ENCODE data around the gene SOX5.
"Not testable (repeated sequence)": the region's sequence is repeated elsewhere in the genome, so short reads cannot be mapped to it uniquely, and the experiment has no call there.

The SOX5 gene

DNA sequence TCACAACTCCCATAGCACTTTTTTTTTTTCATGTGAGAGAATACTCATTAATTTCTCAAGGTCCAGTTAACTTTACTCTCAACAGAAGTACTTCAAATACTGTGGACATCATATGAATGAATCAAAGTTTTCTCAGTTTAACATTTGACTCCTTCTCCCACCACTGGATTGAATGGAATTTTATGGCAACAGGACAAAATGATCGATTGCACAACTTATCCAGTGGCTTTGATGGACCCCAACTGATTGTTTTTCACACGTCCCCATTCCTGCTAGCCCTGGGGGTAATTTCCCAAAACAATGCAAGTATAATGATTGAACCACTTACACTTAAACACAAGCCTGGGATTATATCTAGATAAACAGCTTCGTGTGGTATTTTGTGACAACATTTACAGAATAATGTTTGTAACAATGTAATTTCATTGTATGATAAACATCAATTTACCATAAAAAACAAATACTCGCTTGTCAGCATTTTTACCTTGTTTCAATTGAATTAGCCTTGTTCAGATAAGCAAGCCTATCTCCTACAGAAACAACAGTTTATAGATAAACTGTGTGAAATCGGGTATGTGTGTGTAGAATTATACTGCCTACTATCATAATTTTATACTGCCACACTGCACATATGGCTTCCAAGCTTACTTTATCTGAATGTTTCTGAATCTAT, 60.9 kb downstream of the SOX5 start:
- Histone ChIP-seq H3K9me3 (ENCODE audit: control insufficient read depth, low read length) (no peaks in the 10 kb centered on the region), H3K4me1 (ENCODE audit: control insufficient read depth, insufficient read depth, low read length, poor library complexity, severe bottlenecking) (no peaks in the 10 kb centered on the region), H3K27ac (ENCODE audit: insufficient read depth, low read length, poor library complexity, severe bottlenecking) (no peak overlapping the region), H3K27me3 (replicated peaks; ENCODE audit: control insufficient read depth, insufficient read depth, low read length, poor library complexity, severe bottlenecking) (no peaks in the 10 kb centered on the region), H3K4me3 (ENCODE audit: insufficient read depth, low read depth, low read length, poor library complexity, severe bottlenecking) (no peak overlapping the region), H3K36me3 (ENCODE audit: control insufficient read depth, insufficient read depth, low read length) (no peaks in the 10 kb centered on the region)
- no peak for DNase-seq

DNA sequence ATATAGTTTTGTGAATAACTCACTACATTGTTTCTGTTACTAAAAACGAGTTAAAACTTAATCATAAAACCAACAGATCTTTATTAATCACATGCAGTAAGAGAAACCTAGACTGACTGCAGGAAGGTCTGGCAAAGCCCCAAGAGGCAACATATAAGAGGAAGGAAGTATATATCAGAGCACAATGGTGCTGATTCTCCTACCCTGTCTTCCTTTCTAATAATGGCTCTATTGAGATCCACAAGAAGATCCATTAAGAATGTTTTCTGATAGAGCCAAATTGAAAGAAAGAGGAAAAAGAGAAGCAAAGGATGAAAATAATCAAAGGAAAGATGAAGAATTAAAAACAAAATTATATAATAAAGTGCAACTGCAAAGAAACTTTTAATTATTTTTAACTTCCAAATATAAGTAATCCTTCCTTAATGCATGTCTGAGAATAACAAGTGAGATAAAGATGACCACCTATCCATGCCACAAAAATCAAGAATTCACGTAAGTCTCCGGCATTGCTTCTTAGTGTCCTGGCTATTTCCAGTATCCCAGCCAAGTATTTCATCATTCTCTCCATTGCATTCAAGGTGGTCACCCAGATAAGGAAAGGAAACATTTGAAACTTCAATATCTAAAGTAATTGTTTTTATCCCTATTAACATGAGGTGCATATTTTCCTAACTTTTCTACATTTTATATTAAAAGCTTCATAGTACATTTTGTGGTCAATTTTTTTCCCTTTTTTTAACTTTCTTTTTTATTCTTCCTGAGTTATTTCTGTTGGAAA, 62.2 kb downstream of the SOX5 start:
- no peak for DNase-seq
- Histone ChIP-seq H3K9me3 (ENCODE audit: control insufficient read depth, low read length) (no peaks in the 10 kb centered on the region), H3K4me1 (ENCODE audit: control insufficient read depth, insufficient read depth, low read length, poor library complexity, severe bottlenecking) (no peaks in the 10 kb centered on the region), H3K27ac (ENCODE audit: insufficient read depth, low read length, poor library complexity, severe bottlenecking) (no peak overlapping the region), H3K36me3 (ENCODE audit: control insufficient read depth, insufficient read depth, low read length) (no peaks in the 10 kb centered on the region), H3K27me3 (replicated peaks; ENCODE audit: control insufficient read depth, insufficient read depth, low read length, poor library complexity, severe bottlenecking) (no peaks in the 10 kb centered on the region), H3K4me3 (ENCODE audit: insufficient read depth, low read depth, low read length, poor library complexity, severe bottlenecking) (no peak overlapping the region)

DNA sequence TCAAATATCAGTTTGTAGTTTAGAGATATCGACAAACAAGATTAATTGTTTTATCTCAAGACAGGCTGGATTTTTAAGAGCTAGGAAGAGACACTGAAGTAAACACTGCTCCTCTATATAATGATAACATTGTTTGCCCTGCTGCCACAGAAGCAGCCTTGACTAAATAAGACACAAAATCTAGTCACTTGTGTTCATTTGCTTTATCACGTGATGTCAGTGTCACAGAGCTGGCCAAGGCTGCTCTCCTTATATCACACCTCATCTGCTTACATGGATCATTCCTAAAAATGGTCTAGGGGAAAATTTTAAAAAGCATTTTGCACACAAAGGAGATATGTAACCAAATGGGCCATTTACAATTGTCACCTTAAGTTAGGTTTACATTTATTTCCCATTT, 64.1 kb downstream of the SOX5 start:
- H3K27me3 ChIP-seq (replicated peaks; ENCODE audit: control insufficient read depth, insufficient read depth, low read length, poor library complexity, severe bottlenecking), result no peaks in the 10 kb centered on the region
- no peak overlapping the region for H3K4me3 ChIP-seq (ENCODE audit: insufficient read depth, low read depth, low read length, poor library complexity, severe bottlenecking)
- no peaks in the 10 kb centered on the region for H3K36me3 ChIP-seq (ENCODE audit: control insufficient read depth, insufficient read depth, low read length)
- H3K4me1 ChIP-seq (ENCODE audit: control insufficient read depth, insufficient read depth, low read length, poor library complexity, severe bottlenecking), result no peaks in the 10 kb centered on the region
- no peak for DNase-seq
- H3K27ac ChIP-seq (ENCODE audit: insufficient read depth, low read length, poor library complexity, severe bottlenecking), result no peak overlapping the region
- no peaks in the 10 kb centered on the region for H3K9me3 ChIP-seq (ENCODE audit: control insufficient read depth, low read length)

DNA sequence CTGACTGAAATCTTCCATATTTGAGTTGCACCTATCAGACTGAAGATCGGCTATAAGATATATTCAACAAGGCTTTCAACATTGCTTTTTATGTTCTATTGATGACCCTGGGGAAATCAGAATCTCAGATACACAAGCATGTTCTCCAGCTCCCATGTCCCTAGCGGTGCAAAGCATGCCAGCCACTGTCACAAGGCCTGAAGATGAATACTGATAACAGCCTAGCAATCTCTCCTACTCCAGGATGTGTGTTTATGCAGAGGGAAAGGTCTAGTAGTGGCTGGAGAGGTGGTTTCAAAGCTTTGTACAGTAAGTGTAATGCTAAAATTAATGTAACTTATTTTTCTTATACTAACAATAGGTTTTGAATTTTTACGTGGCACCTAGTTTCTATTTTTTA, 64.6 kb downstream of the SOX5 start:
- Histone ChIP-seq H3K27ac (ENCODE audit: insufficient read depth, low read length, poor library complexity, severe bottlenecking) (no peak overlapping the region), H3K4me3 (ENCODE audit: insufficient read depth, low read depth, low read length, poor library complexity, severe bottlenecking) (no peak overlapping the region), H3K4me1 (ENCODE audit: control insufficient read depth, insufficient read depth, low read length, poor library complexity, severe bottlenecking) (no peaks in the 10 kb centered on the region), H3K36me3 (ENCODE audit: control insufficient read depth, insufficient read depth, low read length) (no peaks in the 10 kb centered on the region), H3K27me3 (replicated peaks; ENCODE audit: control insufficient read depth, insufficient read depth, low read length, poor library complexity, severe bottlenecking) (no peaks in the 10 kb centered on the region), H3K9me3 (ENCODE audit: control insufficient read depth, low read length) (no peaks in the 10 kb centered on the region)
- no peak for DNase-seq

DNA sequence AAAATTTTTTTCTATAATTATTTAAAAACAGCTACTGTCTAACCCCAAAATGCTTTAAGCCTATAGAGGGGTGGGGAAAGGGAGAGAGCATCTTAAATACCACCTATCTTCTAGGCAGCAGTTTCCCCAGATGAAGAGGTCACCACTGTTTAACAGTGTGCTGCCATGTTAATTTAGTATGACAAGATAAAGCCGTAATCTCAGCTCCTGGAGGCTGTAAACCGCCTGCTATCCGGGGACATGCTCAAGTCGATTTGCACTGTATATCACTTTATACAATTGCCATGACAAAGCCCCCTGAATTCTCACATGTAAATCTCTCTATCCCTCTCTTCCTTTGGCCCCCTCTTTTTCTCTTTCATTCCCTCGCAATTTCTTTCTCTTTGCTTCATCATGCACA, 68.5 kb downstream of the SOX5 start:
- no peaks in the 10 kb centered on the region for H3K27me3 ChIP-seq (replicated peaks; ENCODE audit: control insufficient read depth, insufficient read depth, low read length, poor library complexity, severe bottlenecking)
- H3K4me1 ChIP-seq (ENCODE audit: control insufficient read depth, insufficient read depth, low read length, poor library complexity, severe bottlenecking), result no peaks in the 10 kb centered on the region
- H3K9me3 ChIP-seq (ENCODE audit: control insufficient read depth, low read length), result no peaks in the 10 kb centered on the region
- no peak overlapping the region for H3K27ac ChIP-seq (ENCODE audit: insufficient read depth, low read length, poor library complexity, severe bottlenecking)
- no peak overlapping the region for H3K4me3 ChIP-seq (ENCODE audit: insufficient read depth, low read depth, low read length, poor library complexity, severe bottlenecking)
- H3K36me3 ChIP-seq (ENCODE audit: control insufficient read depth, insufficient read depth, low read length), result no peaks in the 10 kb centered on the region
- no peak for DNase-seq

DNA sequence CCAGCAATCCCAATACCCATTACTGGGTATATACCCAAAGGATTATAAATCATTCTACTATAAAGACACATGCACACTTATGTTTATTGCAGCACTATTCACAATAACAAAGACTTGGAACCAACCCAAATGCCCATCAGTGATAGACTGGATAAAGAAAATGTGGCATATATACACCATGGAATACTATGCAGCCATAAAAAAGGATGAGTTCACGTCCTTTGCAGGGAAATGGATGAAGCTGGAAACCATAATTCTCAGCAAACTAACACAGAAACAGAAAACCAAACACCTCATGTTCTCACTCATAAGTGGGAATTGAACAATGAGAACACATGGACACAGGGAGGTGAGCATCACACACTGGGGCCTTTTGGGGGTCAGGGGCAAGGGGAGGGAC, 72.9 kb downstream of the SOX5 start:
- not testable (repeated sequence) for H3K9me3 ChIP-seq (ENCODE audit: control insufficient read depth, low read length); H3K36me3 ChIP-seq (ENCODE audit: control insufficient read depth, insufficient read depth, low read length); H3K4me1 ChIP-seq (ENCODE audit: control insufficient read depth, insufficient read depth, low read length, poor library complexity, severe bottlenecking); H3K27ac ChIP-seq (ENCODE audit: insufficient read depth, low read length, poor library complexity, severe bottlenecking); DNase-seq; H3K4me3 ChIP-seq (ENCODE audit: insufficient read depth, low read depth, low read length, poor library complexity, severe bottlenecking); H3K27me3 ChIP-seq (replicated peaks; ENCODE audit: control insufficient read depth, insufficient read depth, low read length, poor library complexity, severe bottlenecking)

DNA sequence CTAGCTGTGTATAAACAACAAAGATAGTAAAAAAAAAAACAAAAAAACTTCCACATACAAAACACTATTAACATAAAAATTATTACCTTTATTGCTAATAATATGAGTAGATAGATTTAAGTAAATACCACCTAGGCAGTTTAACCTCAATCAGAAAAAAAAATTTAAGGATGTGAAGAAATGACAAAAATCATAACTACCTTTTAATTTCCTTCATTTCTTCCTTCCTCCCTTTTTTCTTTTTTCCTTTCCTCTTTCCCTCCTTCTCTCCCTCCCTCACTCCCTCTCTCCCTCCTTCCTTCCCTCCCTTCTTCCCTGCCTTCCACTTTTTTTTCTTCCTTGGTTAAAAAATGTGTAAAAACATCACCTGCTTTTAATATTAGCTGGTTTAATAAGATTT, 81.7 kb downstream of the SOX5 start:
- Histone ChIP-seq H3K27ac (ENCODE audit: insufficient read depth, low read length, poor library complexity, severe bottlenecking) (no peak overlapping the region), H3K4me1 (ENCODE audit: control insufficient read depth, insufficient read depth, low read length, poor library complexity, severe bottlenecking) (no peaks in the 10 kb centered on the region), H3K4me3 (ENCODE audit: insufficient read depth, low read depth, low read length, poor library complexity, severe bottlenecking) (no peak overlapping the region), H3K9me3 (ENCODE audit: control insufficient read depth, low read length) (no peaks in the 10 kb centered on the region), H3K27me3 (replicated peaks; ENCODE audit: control insufficient read depth, insufficient read depth, low read length, poor library complexity, severe bottlenecking) (no peaks in the 10 kb centered on the region), H3K36me3 (ENCODE audit: control insufficient read depth, insufficient read depth, low read length) (no peaks in the 10 kb centered on the region)
- DNase-seq, result no peak

DNA sequence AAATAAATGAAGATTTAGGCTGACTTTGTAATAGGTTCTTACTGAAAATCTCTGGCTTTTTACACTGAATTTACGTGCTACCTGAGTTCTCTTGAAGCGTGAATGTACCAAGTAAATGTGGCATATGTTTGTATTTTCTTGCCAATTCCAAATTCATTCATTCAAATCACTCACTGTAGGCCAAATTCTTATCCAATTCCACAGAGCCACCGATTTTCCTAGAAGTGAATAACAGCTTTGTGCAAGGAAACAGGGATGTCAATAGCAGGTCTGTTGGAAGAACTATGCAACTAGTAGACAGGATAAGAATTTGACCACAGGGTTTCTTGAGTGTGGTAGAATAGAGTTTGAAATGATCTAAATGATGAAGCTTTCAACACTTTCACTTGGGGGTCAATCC, 86.8 kb downstream of the SOX5 start:
- H3K4me3 ChIP-seq (ENCODE audit: insufficient read depth, low read depth, low read length, poor library complexity, severe bottlenecking), result no peak overlapping the region
- no peak overlapping the region for H3K27ac ChIP-seq (ENCODE audit: insufficient read depth, low read length, poor library complexity, severe bottlenecking)
- DNase-seq, result no peak
- H3K27me3 ChIP-seq (replicated peaks; ENCODE audit: control insufficient read depth, insufficient read depth, low read length, poor library complexity, severe bottlenecking), result no peaks in the 10 kb centered on the region
- no peaks in the 10 kb centered on the region for H3K36me3 ChIP-seq (ENCODE audit: control insufficient read depth, insufficient read depth, low read length)
- no peaks in the 10 kb centered on the region for H3K4me1 ChIP-seq (ENCODE audit: control insufficient read depth, insufficient read depth, low read length, poor library complexity, severe bottlenecking)
- H3K9me3 ChIP-seq (ENCODE audit: control insufficient read depth, low read length), result no peaks in the 10 kb centered on the region

DNA sequence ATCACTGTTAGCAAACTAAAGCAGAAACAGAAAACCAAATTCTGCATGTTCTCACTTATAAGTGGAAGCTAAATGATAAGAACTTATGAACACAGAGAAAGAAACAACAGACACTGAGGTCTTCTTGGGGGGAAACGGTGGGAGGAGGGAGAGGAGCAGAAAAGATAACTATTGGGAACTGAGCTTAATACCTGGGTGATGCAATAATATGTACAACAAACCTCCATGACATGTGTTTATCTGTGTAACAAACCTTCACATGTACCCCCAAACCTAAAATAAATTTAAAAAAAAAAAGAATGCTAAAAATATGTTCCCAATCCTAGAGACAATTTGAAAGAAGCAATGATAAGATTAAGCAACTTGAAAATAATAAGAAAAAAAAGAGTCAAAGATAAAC, 89.5 kb downstream of the SOX5 start:
- no peaks in the 10 kb centered on the region for H3K27me3 ChIP-seq (replicated peaks; ENCODE audit: control insufficient read depth, insufficient read depth, low read length, poor library complexity, severe bottlenecking)
- H3K4me1 ChIP-seq (ENCODE audit: control insufficient read depth, insufficient read depth, low read length, poor library complexity, severe bottlenecking), result no peaks in the 10 kb centered on the region
- no peak overlapping the region for H3K27ac ChIP-seq (ENCODE audit: insufficient read depth, low read length, poor library complexity, severe bottlenecking)
- H3K9me3 ChIP-seq (ENCODE audit: control insufficient read depth, low read length), result no peaks in the 10 kb centered on the region
- no peak overlapping the region for H3K4me3 ChIP-seq (ENCODE audit: insufficient read depth, low read depth, low read length, poor library complexity, severe bottlenecking)
- DNase-seq, result no peak
- no peaks in the 10 kb centered on the region for H3K36me3 ChIP-seq (ENCODE audit: control insufficient read depth, insufficient read depth, low read length)

DNA sequence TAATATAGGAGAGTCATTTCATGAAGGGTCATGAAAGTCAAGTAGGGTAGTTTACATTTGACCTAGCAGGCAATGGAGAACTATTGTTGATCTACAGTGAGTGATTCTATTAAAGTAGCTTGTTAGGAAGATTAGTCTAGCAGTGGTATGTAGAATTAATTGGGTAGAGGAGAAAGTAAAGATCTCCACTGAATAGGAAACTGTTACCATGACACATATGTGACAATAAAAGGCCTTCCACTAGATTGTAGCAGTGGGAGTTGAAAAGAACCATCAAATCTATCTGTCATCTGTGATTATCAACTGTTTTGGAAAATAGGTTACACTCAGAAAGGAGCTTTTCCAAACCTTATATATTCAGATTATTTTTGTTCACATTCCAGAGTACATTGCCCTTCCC, 92.3 kb downstream of the SOX5 start:
- Histone ChIP-seq H3K27me3 (replicated peaks; ENCODE audit: control insufficient read depth, insufficient read depth, low read length, poor library complexity, severe bottlenecking) (no peaks in the 10 kb centered on the region), H3K36me3 (ENCODE audit: control insufficient read depth, insufficient read depth, low read length) (no peaks in the 10 kb centered on the region), H3K27ac (ENCODE audit: insufficient read depth, low read length, poor library complexity, severe bottlenecking) (no peak overlapping the region), H3K4me3 (ENCODE audit: insufficient read depth, low read depth, low read length, poor library complexity, severe bottlenecking) (no peak overlapping the region), H3K4me1 (ENCODE audit: control insufficient read depth, insufficient read depth, low read length, poor library complexity, severe bottlenecking) (no peaks in the 10 kb centered on the region), H3K9me3 (ENCODE audit: control insufficient read depth, low read length) (no peaks in the 10 kb centered on the region)
- no peak for DNase-seq
